HG03060 (cell line): ENCODE measurements around the gene ZNF121.
"Not testable (repeated sequence)": the region's sequence is repeated elsewhere in the genome, so short reads cannot be mapped to it uniquely, and the experiment has no call there.

ENCODE experiments used
- ATAC-seq: cut with Tn5 transposase; IDR thresholded peaks from one replicate; pipeline ENCODE4 v1.9.1; 2021; ENCODE audit warnings: low read depth, moderate number of reproducible peaks; ENCODE audit not compliant: unreplicated experiment

Gene ZNF121

GRCh38 chr19:9584073-9584833, at the start of gene ZNF121:
Gene ZNF121, minus strand, starts transcription at chr19:9584504. Its CDS starts 16,407 bp downstream, at chr19:9568097.
- no peak for ATAC-seq

- no peak for ATAC-seq
Measured at GRCh38 chr19:9627856-9628255, 43.6 kb upstream of the ZNF121 start.

GRCh38 chr19:9622531-9622930, 38.2 kb upstream of the ZNF121 start:
- no peak for ATAC-seq

- no peak for ATAC-seq
Measured at GRCh38 chr19:9621156-9622037, 37.1 kb upstream of the ZNF121 start, which contains the start of gene ZNF561. Gene ZNF561, minus strand, starts transcription at chr19:9621232. Its CDS starts 1,776 bp downstream, at chr19:9619456.

GRCh38 chr19:9620842-9621155, 36.5 kb upstream of the ZNF121 start:
- ATAC-seq = no peak

- no peak for ATAC-seq
Measured at GRCh38 chr19:9615844-9616243, 31.5 kb upstream of the ZNF121 start.

- no peak for ATAC-seq
Measured at GRCh38 chr19:9610484-9611113, 26.3 kb upstream of the ZNF121 start.

GRCh38 chr19:9608912-9609311, 24.6 kb upstream of the ZNF121 start:
- ATAC-seq = no peak

- ATAC-seq = no peak
Measured at GRCh38 chr19:9597027-9597426, 12.7 kb upstream of the ZNF121 start.

GRCh38 chr19:9586764-9587163, 2.5 kb upstream of the ZNF121 start:
- ATAC-seq = no peak

- not testable (repeated sequence) for ATAC-seq
Measured at GRCh38 chr19:9582081-9582725, 2.1 kb downstream of the ZNF121 start.

- ATAC-seq = no peak
Measured at GRCh38 chr19:9580728-9581127, 3.6 kb downstream of the ZNF121 start.

- ATAC-seq = no peak
Measured at GRCh38 chr19:9570255-9570654, 14.0 kb downstream of the ZNF121 start.

GRCh38 chr19:9566729-9567128, 17.6 kb downstream of the ZNF121 start:
- ATAC-seq = no peak

GRCh38 chr19:9565900-9566705, 18.2 kb downstream of the ZNF121 start:
- no peak for ATAC-seq

GRCh38 chr19:9552536-9553274, 31.6 kb downstream of the ZNF121 start:
- no peak for ATAC-seq

GRCh38 chr19:9547870-9548269, 36.4 kb downstream of the ZNF121 start:
- ATAC-seq = no peak

GRCh38 chr19:9541281-9541680, 43.0 kb downstream of the ZNF121 start:
- not testable (repeated sequence) for ATAC-seq

- ATAC-seq = not testable (repeated sequence)
Measured at GRCh38 chr19:9539921-9540320, 44.4 kb downstream of the ZNF121 start.
